H54 (cell line): ENCODE results near the gene LAMA2.

Source experiments
- DNase-seq: peaks from one replicate; pipeline ENCODE4 v3.0.0; 2011; ENCODE audit warnings: low spot score, mixed read lengths; ENCODE audit not compliant: insufficient read length
- FAIRE-seq: peaks from 3 replicates; lab custom pipeline; 2011; peaks lifted over from hg19 to GRCh38; lab: Jason Lieb, UNC
- POLR2A ChIP-seq: IDR thresholded peaks from 2 replicates; pipeline ENCODE4 v1.6.1; 2011; ENCODE audit warnings: low read depth, mild to moderate bottlenecking, low read length

The LAMA2 gene

DNA sequence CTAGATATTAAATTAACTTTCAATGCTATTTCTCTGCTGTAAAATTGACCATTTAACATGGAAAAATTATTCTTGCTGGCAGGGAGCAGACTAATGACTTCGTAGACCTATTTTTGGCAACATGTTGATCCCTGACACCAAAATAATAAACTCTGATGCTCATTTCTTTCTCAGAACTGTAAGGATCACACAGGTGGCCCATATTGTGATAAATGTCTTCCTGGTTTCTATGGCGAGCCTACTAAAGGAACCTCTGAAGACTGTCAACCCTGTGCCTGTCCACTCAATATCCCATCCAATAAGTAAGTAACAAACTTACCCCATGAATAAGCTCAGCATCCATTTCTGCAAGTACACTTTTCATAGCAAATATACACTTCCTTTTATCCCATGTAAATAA is 387.5 kb downstream of the LAMA2 start:
- no peak for DNase-seq
- FAIRE-seq: no peak
- no peak for TF ChIP-seq POLR2A

DNA sequence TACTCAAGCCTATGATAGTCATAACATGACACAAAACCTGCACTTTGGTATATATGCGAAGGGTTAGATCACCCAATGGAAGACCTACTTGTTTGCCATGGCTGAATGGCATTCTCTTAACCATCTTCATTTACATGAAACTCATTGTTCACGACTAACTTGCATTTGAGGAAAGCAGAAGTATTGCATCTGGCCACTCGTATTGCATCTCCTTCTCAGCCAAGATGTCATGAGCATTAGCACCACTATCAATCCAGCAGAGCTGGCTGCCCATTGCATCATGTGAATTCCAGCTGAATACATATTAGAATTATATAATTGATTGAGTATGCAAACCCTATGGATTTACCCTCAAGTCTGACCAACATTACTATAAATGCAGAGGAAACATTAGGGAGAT is 390.2 kb downstream of the LAMA2 start:
- DNase-seq (no peak), FAIRE-seq (no peak)
- TF ChIP-seq POLR2A: no peak

- FAIRE-seq (no peak), DNase-seq (no peak)
- no peak for TF ChIP-seq POLR2A
Observed at GRCh38 chr6:129276461-129276860, 393.5 kb downstream of the LAMA2 start.

DNA sequence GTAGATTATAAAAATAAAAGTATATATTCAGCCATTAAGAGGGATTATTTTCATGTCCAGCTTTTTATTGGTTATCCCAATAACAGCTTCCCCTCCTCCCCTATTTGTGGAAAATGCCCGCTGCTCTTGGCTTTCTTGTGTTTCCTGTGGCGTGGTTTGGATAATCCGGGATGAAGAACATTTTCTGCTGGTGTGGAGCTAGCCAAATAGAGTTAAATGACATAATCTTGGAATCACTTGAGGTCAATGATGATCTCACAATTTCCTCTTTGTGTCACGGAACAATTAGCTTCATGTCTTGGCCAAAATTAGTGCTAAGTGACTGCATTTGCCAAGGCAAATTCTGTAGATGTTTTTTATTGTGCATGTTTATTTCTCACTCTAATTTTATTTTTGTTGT is 394.0 kb downstream of the LAMA2 start:
- DNase-seq (no peak), FAIRE-seq (no peak)
- no peak for TF ChIP-seq POLR2A

DNA sequence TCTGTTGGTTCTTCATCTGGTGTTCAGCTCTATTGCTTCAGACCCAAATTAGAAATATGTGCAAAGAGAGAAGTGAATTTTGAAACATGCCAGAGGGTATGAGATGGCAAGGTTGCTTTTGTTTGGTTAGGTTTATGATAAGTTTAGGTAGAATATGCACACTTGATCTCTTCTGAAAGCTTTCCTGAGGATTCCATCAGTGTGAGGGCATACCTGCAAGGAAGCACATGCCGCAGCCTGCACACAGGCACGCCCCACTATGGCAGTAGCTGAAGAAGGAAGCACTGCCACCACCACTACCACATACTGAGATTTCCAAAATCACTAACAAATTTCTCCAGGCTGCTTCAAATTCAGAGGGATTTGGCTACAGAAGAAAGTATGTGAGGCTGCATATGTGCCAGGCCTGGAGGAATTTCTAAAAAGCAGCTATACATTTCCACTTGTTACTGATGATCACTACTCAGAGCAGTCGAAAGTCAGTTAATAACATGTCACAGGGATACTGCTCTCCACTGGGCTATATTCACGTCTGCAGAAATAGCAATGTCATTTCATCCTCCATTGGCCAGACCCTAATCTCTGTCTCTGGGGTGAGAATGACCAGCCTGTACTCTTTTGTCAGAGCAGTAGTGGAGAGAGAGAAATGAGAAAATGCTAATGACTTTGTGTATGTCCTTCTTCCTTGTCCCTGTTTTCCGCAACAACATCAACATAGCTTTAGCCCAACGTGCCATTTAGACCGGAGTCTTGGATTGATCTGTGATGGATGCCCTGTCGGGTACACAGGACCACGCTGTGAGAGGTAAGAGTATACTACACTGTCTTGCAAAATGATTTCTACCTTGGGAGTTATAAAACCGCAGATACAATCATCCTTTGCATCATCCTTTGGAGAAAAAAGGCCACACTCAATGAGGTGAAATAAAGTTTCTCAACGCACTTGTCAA is 396.7 kb downstream of the LAMA2 start:
- TF ChIP-seq POLR2A: no peak
- DNase-seq: no peak
- no peak for FAIRE-seq

GRCh38 chr6:129280293-129280644 is 397.3 kb downstream of the LAMA2 start:
- no peak for TF ChIP-seq POLR2A
- FAIRE-seq: no peak

GRCh38 chr6:129280749-129281148 is 397.8 kb downstream of the LAMA2 start:
- DNase-seq: no peak
- TF ChIP-seq POLR2A: no peak
- no peak for FAIRE-seq

More at GRCh38 chr6:129280293-129280644, 397.3 kb downstream of the LAMA2 start:
- DNase-seq: no peak

DNA sequence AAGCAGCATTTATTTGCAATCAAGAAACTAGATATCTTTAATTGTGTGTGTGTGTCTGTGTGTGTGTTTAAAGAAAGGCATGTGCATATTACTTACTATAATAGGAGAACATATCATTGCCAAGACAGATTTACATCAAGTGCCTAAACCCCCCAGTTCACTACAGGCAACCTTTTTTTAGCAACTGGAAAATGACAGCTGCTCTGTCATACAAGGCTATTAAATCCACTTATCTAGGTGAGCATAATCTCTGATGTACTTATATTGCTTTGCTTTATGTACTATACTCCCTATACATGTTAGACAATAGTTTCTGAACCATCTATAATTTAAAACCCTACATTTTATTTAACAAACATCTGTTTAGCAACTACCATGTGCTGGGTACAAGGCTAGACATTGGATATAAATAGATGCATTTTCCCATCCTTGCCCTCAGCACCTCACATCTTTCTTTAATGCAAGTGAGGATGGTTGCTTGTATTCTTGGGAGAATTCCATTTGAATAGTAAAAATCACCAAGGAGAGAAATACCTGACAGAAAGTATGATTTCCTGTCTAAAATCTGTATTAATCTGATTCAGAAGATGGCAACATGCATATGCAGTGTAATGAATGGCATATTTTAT is 398.3 kb downstream of the LAMA2 start:
- no peak for FAIRE-seq
- no peak for DNase-seq
- no peak for TF ChIP-seq POLR2A

DNA sequence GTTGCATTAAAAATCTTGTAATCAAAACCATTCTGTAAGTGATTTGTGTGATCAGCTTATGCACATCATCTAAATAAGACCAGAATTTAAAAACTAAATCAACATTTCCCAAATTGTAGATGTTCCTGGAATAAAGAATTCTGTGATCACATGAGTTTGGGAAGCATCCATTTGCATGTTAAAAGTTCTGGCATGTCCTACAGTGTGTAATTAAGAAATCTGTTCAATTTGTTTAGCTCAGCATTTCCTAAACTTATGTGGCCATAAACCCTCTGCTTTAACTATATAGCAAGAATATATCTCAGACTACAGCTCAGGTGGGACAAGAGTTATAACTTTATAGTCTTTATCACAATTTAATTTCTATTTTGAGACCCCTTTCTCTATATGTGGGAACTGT is 399.1 kb downstream of the LAMA2 start:
- no peak for TF ChIP-seq POLR2A
- FAIRE-seq: no peak
- no peak for DNase-seq

DNA sequence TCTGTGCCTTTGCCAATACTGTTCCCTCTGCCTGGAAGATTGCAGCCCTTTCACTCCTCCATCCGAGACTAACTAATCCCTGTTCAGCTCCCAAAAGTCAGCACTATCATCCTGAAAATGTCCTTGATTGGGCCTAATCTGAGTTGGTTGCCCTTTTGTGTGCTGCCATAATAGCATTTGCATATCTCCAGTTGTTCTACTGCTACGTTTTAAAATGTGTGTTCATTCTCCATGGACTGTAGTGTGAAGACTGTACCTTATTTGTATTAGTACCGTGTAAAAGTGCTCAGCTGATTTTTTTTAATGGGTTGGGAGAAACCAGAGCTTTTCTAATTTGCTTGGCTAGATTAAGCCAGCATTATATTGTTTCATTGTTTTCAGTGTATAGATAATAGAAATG is 401.3 kb downstream of the LAMA2 start:
- no peak for FAIRE-seq
- no peak for TF ChIP-seq POLR2A

GRCh38 chr6:129287231-129288177 is 404.6 kb downstream of the LAMA2 start:
- TF ChIP-seq POLR2A: no peak
- no peak for DNase-seq
- FAIRE-seq: no peak

More for the DNA sequence above, 401.3 kb downstream of the LAMA2 start:
- DNase-seq: no peak

DNA sequence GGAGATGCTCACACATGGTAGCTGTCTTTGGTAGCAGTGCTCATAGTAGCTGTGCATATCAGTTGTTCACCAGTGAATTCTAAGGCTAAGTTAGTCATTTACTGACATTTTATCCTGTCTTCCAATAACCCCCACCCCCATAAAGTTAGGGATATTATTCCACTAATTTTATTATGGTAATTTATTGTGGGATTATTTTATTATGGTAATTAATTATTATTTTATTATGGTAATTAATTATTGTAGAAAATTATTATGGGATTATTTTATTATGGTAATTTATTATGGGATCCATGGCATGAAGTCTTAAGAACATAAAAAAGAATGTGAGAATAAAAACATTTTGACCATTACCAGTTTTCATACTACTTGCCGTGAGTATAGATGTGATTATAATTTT is 406.5 kb downstream of the LAMA2 start:
- no peak for TF ChIP-seq POLR2A
- no peak for FAIRE-seq
- no peak for DNase-seq

DNA sequence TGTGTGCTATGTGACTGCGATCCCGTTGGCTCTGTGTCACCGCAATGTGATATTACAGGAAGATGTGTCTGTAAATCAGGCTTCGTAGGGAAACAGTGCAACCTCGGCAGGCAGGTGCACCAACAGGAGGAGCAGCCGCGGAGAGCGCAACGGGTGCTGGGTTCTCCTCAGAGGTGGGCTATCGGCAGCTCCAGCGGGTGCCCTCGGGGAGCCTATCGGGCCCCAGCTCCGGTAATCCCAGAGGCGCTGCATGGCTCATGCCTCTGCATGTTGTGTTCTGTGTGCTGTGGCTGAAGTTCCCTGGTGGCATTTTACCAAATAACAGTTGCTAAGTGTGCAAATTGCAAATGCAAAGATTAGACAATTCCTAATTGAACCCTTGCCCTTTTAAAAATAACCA is 409.9 kb downstream of the LAMA2 start:
- FAIRE-seq (no peak), DNase-seq (no peak)
- TF ChIP-seq POLR2A: no peak
